Transverse colon (tissue), 3 donors: ENCODE measurements around the gene HOGA1.

Experiments
- EP300 ChIP-seq: sonication (generic); formaldehyde crosslinking; IDR thresholded peaks from one replicate; pipeline ENCODE4 v1.6.1; 2017; ENCODE audit warnings: antibody characterized with exemption, low read depth
- POLR2AphosphoS5 ChIP-seq, 3 donors: sonication (generic); formaldehyde crosslinking; IDR thresholded peaks; one replicate each; pipeline ENCODE4 v1.6.1; 2016; ENCODE audit warnings: antibody characterized with exemption in 3 of 3

GRCh38 chr10:97635577-97635976 is 51.4 kb downstream of the HOGA1 start:
- TF ChIP-seq POLR2AphosphoS5 (IDR thresholded peaks at IDR 0.05) (no peak), EP300 (no peak)
